Sigmoid colon (tissue), 3 donors: ENCODE results near the gene SCN4B.
"Not testable (repeated sequence)": the region's sequence is repeated elsewhere in the genome, so short reads cannot be mapped to it uniquely, and the experiment has no call there.

Experiments used
- CTCF ChIP-seq, 4 experiments: fragments of 450-650 bp in 3 of 4; fragments of 200-600 bp in 1 of 4; IDR thresholded peaks; one replicate each; pipeline ENCODE4 v1.5.1; 2016 to 2019; ENCODE audit warnings: antibody characterized with exemption in 4 of 4, mild to moderate bottlenecking in 3 of 4, moderate library complexity in 2 of 4
- POLR2A ChIP-seq, 2 donors: fragments of 450-650 bp; IDR thresholded peaks; one replicate each; pipeline ENCODE4 v1.6.1; 2016; ENCODE audit warnings: antibody characterized with exemption in 2 of 2, mild to moderate bottlenecking in 2 of 2, moderate library complexity in 2 of 2

GRCh38 chr11:118192817-118193216, 40.2 kb upstream of the SCN4B start:
- TF ChIP-seq CTCF, POLR2A (IDR thresholded peaks at IDR 0.05): not testable (repeated sequence)
